ENCODE measurements around the gene HDDC3. TPM values are rescaled to one million over a fixed set of nuclear protein-coding genes. Genes with fewer than 3 reads are reported as not detected.

Gene HDDC3
- total and polyA plus RNA-seq, 9 of the 15 experiments (the other 6 are each of a cell fraction or from before 2014, with no cell fraction given), result 14.9 to 55.8 (median 36.9) TPM

DNA sequence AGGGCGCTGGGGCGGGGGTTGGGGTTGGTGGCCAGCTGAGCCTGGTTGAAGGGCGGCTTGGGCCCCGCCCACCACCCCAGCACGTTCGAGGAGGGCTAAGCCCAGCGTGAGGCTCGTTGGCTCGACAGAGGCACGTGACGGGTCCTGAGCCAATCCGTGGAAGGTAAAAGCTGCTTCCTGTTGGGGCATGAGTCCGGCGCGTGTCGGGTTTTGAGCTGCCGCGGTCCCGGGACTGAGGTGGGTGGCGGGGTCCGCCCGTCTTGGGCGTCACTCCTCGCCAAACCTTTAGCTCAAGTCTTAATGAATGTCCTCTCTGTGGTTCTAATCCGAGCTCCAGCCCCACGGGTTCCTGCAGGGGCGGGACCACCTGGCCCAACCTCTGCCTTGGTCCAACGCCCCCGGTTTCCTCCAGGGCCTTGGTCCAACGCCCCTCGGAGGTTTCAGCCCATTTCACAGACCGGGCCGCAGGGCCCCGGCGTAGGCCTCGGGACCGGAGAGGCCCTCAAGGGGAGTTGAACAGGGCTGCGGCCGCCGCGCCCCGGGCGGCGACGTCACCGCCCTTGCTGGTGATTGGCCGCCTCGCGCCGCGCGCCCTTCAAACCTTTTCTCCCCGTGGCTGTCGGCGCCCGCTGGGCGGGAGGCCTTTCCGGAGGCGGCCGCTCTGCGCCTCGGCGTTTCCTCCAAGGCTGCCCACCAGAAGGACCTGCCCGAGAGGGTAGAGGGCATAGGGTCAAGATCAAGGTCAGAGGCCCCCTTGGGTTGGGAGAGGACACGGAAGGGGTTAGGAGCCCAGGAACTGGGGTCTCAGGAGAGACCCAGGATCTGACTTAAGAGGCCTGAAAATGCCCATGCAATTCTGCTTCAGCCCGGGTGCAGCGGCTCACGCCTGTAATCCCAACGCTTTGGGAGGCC, 22.6 kb upstream of the HDDC3 start, which contains the start of gene RCCD1 (continued):
- TF ChIP-seq, protein P1, sequence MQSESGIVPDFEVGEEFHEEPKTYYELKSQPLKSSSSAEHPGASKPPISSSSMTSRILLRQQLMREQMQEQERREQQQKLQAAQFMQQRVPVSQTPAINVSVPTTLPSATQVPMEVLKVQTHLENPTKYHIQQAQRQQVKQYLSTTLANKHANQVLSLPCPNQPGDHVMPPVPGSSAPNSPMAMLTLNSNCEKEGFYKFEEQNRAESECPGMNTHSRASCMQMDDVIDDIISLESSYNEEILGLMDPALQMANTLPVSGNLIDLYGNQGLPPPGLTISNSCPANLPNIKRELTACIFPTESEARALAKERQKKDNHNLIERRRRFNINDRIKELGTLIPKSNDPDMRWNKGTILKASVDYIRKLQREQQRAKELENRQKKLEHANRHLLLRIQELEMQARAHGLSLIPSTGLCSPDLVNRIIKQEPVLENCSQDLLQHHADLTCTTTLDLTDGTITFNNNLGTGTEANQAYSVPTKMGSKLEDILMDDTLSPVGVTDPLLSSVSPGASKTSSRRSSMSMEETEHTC (IDR thresholded peaks at IDR 0.05), result no peak; the same call in 1 of the 2 replicates
- TF ChIP-seq RBM14 (IDR thresholded peaks at IDR 0.05; ENCODE audit: borderline replicate concordance, insufficient read depth, low read depth, low read length) (no peak), ZNF76 (CRISPR knock-in tag; IDR thresholded peaks at IDR 0.05; ENCODE audit: borderline replicate concordance) (no peak), MYNN (IDR thresholded peaks at IDR 0.05) (peak; percentile 26; the same call in 1 of the 2 replicates), MYNN (CRISPR knock-in tag; IDR thresholded peaks at IDR 0.05) (no peak), TAF9B (IDR thresholded peaks at IDR 0.05; ENCODE audit: partially characterized antibody) (peak; percentile 70), SPI1 (IDR thresholded peaks at IDR 0.05; ENCODE audit: borderline replicate concordance, low read depth, low read length) (no peak)
- TF ChIP-seq, protein P2, sequence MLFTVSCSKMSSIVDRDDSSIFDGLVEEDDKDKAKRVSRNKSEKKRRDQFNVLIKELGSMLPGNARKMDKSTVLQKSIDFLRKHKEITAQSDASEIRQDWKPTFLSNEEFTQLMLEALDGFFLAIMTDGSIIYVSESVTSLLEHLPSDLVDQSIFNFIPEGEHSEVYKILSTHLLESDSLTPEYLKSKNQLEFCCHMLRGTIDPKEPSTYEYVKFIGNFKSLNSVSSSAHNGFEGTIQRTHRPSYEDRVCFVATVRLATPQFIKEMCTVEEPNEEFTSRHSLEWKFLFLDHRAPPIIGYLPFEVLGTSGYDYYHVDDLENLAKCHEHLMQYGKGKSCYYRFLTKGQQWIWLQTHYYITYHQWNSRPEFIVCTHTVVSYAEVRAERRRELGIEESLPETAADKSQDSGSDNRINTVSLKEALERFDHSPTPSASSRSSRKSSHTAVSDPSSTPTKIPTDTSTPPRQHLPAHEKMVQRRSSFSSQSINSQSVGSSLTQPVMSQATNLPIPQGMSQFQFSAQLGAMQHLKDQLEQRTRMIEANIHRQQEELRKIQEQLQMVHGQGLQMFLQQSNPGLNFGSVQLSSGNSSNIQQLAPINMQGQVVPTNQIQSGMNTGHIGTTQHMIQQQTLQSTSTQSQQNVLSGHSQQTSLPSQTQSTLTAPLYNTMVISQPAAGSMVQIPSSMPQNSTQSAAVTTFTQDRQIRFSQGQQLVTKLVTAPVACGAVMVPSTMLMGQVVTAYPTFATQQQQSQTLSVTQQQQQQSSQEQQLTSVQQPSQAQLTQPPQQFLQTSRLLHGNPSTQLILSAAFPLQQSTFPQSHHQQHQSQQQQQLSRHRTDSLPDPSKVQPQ (CRISPR knock-in tag; IDR thresholded peaks at IDR 0.05; ENCODE audit: borderline replicate concordance), result no peak; the same call in 1 of the 2 replicates
